ENCODE measurements around the gene TEDC2. TPM values are rescaled to one million over a fixed set of nuclear protein-coding genes. Genes with fewer than 3 reads are reported as not detected.

The TEDC2 gene
- total RNA-seq, 1 experiment from 2014 or later: 35.5 TPM

DNA sequence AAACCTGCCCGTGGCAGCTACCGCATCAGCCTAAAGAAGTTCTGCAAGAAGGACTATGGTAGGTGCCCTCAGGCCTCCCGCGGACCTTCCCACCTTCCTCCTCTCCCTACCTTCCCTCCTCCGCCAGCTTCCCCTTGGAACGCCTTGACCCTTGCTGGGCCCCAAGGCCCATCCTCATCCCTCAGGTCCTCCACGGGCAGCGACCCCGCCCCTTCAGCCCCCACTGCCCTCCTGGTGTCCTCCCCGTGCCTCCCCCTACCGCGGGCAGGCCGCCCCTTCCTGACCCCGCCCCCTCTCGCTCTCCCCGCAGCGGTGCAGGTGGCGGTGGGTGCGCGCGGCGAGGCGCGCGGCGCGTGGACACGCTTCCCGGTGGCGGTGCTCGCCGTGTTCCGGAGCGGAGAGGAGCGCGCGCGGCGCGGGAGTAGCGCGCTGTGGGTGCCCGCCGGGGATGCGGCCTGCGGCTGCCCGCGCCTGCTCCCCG lies 13.6 kb downstream of the TEDC2 start:
- Histone ChIP-seq H3K4me1 (ENCODE audit: insufficient read depth, low read length) (peaks cover 1% of the 10 kb centered on the region; the same call in 1 of the 2 replicates), H2AFZ (ENCODE audit: low read length) (no peak overlapping the region), H3K79me2 (ENCODE audit: low read length) (peaks cover 31% of the 10 kb centered on the region), H3K4me2 (ENCODE audit: low read length) (peak overlapping the region; percentile 86), H3K9ac (ENCODE audit: low read length) (no peak overlapping the region), H4K20me1 (ENCODE audit: low read length) (no peaks in the 10 kb centered on the region), H3K27me3 (ENCODE audit: low read length) (no peaks in the 10 kb centered on the region), H3K36me3 (ENCODE audit: low read depth, low read length) (no peaks in the 10 kb centered on the region), H3F3A (ENCODE audit: low read length, unreplicated experiment) (no peaks in the 10 kb centered on the region), H3K4me3 (ENCODE audit: low read length) (peak overlapping the region; percentile 57), H3K27ac (ENCODE audit: low read length) (no peak overlapping the region), H3K9me3 (ENCODE audit: low read length) (no peaks in the 10 kb centered on the region), H3K9me2 (replicated peaks; ENCODE audit: low read length) (no peaks in the 10 kb centered on the region)
- DNase-seq (peak; percentile 26), ATAC-seq (peak; percentile 1; the same call in 1 of the 2 replicates)
- ChIA-PET CTCF (no interaction called here), POLR2A (ENCODE audit: unreplicated experiment) (no interaction called here)
- BruUV-seq (replicated peaks): no TSS peak
- no peak for TF ChIP-seq EZH2 (IDR thresholded peaks at IDR 0.05; ENCODE audit: low read length, unreplicated experiment)
- TF ChIP-seq, protein P1, sequence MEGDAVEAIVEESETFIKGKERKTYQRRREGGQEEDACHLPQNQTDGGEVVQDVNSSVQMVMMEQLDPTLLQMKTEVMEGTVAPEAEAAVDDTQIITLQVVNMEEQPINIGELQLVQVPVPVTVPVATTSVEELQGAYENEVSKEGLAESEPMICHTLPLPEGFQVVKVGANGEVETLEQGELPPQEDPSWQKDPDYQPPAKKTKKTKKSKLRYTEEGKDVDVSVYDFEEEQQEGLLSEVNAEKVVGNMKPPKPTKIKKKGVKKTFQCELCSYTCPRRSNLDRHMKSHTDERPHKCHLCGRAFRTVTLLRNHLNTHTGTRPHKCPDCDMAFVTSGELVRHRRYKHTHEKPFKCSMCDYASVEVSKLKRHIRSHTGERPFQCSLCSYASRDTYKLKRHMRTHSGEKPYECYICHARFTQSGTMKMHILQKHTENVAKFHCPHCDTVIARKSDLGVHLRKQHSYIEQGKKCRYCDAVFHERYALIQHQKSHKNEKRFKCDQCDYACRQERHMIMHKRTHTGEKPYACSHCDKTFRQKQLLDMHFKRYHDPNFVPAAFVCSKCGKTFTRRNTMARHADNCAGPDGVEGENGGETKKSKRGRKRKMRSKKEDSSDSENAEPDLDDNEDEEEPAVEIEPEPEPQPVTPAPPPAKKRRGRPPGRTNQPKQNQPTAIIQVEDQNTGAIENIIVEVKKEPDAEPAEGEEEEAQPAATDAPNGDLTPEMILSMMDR (conservative IDR thresholded peaks at IDR 0.05; ENCODE audit: low read depth, low read length): no peak
- TF ChIP-seq EZH2phosphoT487 (IDR thresholded peaks at IDR 0.05; ENCODE audit: borderline replicate concordance, low read length): no peak
- intact Hi-C loops (cut with micrococcal nuclease): no loop called here

DNA sequence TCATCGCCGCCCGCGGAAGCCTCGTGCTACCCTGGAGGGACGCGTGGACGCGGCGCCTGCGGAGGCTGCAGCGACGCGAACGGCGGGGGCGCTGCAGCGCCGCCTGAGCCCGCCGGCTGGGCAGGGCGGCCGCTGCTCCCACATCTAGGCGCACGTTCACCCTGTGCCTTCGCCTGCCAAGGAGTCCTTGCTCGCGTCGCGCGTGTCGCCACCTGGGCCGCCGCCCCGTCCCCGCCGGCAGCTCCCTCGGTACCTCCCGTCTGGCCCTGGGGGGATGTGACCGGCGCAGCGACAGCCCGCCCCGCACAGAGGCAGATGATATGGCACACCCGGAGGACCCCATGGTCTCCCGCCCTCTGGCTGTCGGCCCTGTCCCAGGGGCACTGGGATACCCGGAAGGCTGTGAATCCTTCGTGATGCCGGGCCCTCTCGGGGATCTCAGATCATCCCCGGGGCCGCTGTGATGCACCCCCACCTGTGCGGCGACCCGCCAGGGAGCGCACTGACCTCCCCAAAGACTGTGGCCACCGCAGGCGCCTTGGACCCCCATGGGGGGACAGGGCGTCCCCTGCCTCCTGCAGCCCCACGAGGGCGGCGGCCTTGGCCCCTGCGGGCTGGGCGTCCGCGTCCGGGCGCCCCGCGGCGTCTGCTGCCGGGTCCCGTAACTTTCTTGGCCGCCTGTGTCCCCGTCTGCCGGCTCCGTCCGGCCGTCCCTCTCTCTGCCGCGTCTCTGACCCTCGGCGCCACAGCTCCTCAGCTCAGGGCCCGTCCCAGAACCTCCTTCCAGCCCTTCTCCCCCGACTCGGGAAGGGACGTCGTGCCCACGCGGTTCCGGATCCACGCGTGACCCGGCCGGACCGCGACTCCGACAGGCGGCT lies 14.3 kb downstream of the TEDC2 start:
- CTCF ChIA-PET: no interaction called here
- no TSS peak for BruUV-seq (replicated peaks)

More for the DNA sequence above, 14.3 kb downstream of the TEDC2 start:
- no peaks in the 10 kb centered on the region for H3K27me3 ChIP-seq (ENCODE audit: low read length)
- H3K9me3 ChIP-seq (ENCODE audit: low read length): no peaks in the 10 kb centered on the region
- no peaks in the 10 kb centered on the region for H3K36me3 ChIP-seq (ENCODE audit: low read depth, low read length)
- no peaks in the 10 kb centered on the region for H4K20me1 ChIP-seq (ENCODE audit: low read length)
- TF ChIP-seq EZH2 (IDR thresholded peaks at IDR 0.05; ENCODE audit: low read length, unreplicated experiment): no peak
- TF ChIP-seq EZH2phosphoT487 (IDR thresholded peaks at IDR 0.05; ENCODE audit: borderline replicate concordance, low read length): 0 out of 2 replicates have a peak, but pooled peaks have one; percentile 45
- TF ChIP-seq, protein P1 (conservative IDR thresholded peaks at IDR 0.05; ENCODE audit: low read depth, low read length): no peak
- intact Hi-C loops (cut with micrococcal nuclease): no loop called here
- peak; percentile 37 for DNase-seq
- peak overlapping the region; percentile 67 for H2AFZ ChIP-seq (ENCODE audit: low read length)
- H3K4me1 ChIP-seq (ENCODE audit: insufficient read depth, low read length): no peaks in the 10 kb centered on the region; the same call in 1 of the 2 replicates
- peak overlapping the region; percentile 98 for H3K4me2 ChIP-seq (ENCODE audit: low read length)
- peak; percentile 50 for ATAC-seq
- peaks cover 33% of the 10 kb centered on the region for H3K79me2 ChIP-seq (ENCODE audit: low read length)
- H3F3A ChIP-seq (ENCODE audit: low read length, unreplicated experiment): no peaks in the 10 kb centered on the region
- POLR2A ChIA-PET (ENCODE audit: unreplicated experiment): interaction anchor here (0.6 kb wide), 2 partner anchors 37 to 319 kb away, joined by 8 to 11 read pairs; partner anchors contain the start of gene TRAF7
- peak overlapping the region; percentile 77 for H3K4me3 ChIP-seq (ENCODE audit: low read length)
- H3K27ac ChIP-seq (ENCODE audit: low read length): no peak overlapping the region
- no peaks in the 10 kb centered on the region for H3K9me2 ChIP-seq (replicated peaks; ENCODE audit: low read length)
- H3K9ac ChIP-seq (ENCODE audit: low read length): peak overlapping the region; percentile 69

All from PC-3 (cell line).